Thymus (tissue), 11 donors: ENCODE measurements around the gene FUOM. TPM values are rescaled to one million over a fixed set of nuclear protein-coding genes. Genes with fewer than 3 reads are reported as not detected.

Source experiments
- DNase-seq, 9 donors: peaks; one replicate each; pipeline ENCODE4 v3.0.0-alpha.2; 2013; ENCODE audit warnings: low spot score in 9 of 9, low read depth in 6 of 9, missing footprints in 1 of 9
- H3K27ac ChIP-seq, 2 donors: one replicate each; pipeline ENCODE4 v1.5.1; 2013; ENCODE audit warnings: control low read depth in 1 of 2, low read depth in 1 of 2, low read length in 1 of 2, mild to moderate bottlenecking in 1 of 2, moderate library complexity in 1 of 2
- H3K27me3 ChIP-seq, 2 donors: one replicate each; pipeline ENCODE4 v1.5.1; 2013; ENCODE audit warnings: low read length in 1 of 2; ENCODE audit not compliant: control insufficient read depth in 2 of 2, insufficient read depth in 1 of 2
- H3K36me3 ChIP-seq, 2 donors: one replicate each; pipeline ENCODE4 v1.5.1; 2013; ENCODE audit warnings: low read length in 1 of 2, mild to moderate bottlenecking in 1 of 2, moderate library complexity in 1 of 2; ENCODE audit not compliant: control insufficient read depth in 2 of 2, insufficient read depth in 2 of 2
- H3K4me1 ChIP-seq, 2 donors: one replicate each; pipeline ENCODE4 v1.5.1; 2013; ENCODE audit warnings: low read length in 2 of 2; ENCODE audit not compliant: control insufficient read depth in 2 of 2, insufficient read depth in 2 of 2
- H3K4me3 ChIP-seq, 2 donors: one replicate each; pipeline ENCODE4 v1.5.1; 2013; ENCODE audit warnings: low read length in 2 of 2, control low read depth in 1 of 2, mild to moderate bottlenecking in 1 of 2
- H3K9me3 ChIP-seq, 2 donors: one replicate each; pipeline ENCODE4 v1.5.1; 2013; ENCODE audit warnings: low read length in 1 of 2, mild to moderate bottlenecking in 1 of 2; ENCODE audit not compliant: control insufficient read depth in 2 of 2, insufficient read depth in 1 of 2
- whole genome bisulfite sequencing: extraction: QIAGEN DNeasy Blood & Tissue Kit; methylation state at CpG from one replicate; pipeline ENCODE4 v1.1.7; 2013; 5-methylcytosine and 5-hydroxymethylcytosine counted together
- polyA plus RNA-seq: library from polyadenylated mRNA; stranded (reverse); fragments of 200-250 nt; gene quantifications from one replicate; pipeline ENCODE4 v1.2.3, GENCODE V29; 2013
- total RNA-seq: library from RNA; stranded (reverse); fragments of 120-200 nt; gene quantifications from one replicate; pipeline ENCODE4 v1.2.4, GENCODE V29; 2013
- donor health status: healthy.

The FUOM gene
- total and polyA plus RNA-seq, 2 donors = 18.3 to 23.9 TPM

DNA sequence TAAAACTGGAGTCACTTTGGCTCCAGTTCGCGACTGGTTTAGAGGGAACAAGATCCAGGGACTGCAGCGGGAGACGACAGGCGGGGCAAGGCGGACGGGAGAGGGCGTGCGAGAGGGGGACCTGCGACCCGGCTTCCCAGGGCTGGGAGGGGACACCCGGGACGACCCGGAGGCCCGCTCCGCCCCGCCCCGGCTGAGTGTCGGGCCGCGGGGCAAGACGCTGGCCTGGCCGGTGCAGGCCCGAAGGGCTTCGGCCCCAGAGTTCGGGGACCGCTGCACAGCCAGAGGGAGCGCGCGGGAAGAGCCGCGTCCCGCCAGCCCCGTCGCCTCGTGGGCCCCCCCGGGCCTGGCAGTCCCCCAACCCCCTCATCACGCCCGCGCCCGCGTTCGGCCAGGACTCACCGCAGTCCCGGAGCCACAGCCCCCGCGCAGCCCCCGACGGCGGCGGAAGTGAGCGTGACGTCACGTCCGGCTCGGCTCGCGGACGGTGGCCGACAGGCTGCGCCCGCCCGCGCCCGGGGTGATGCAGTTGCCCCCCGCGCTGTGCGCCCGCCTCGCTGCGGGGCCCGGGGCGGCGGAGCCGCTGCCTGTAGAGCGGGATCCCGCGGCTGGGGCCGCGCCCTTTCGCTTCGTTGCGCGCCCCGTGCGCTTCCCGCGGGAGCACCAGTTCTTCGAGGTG lies 49.3 kb downstream of the FUOM start, which contains the start of the genes TUBGCP2 and ZNF511:
TSS of gene TUBGCP2 (minus strand) at position 452 of the 679 bp plus-strand sequence. CDS start 5,931 bp downstream, outside the sequence.
TSS of gene ZNF511 (plus strand) at position 494 of the 679 bp plus-strand sequence. CDS start at position 524, 30 bp downstream.
- no peaks in the 10 kb centered on the region for H3K27me3 ChIP-seq
- DNase-seq = peak in 8 of 9 donors; percentile 57 to 92 (median 82)
- H3K4me1 ChIP-seq = peaks cover 11 to 16% of the 10 kb centered on the region in 2 donors
- H3K27ac ChIP-seq = peak within 1 kb of the TSS; percentile 88 to 96
- peaks cover 2 to 15% of the 10 kb centered on the region in 2 donors for H3K9me3 ChIP-seq
- WGBS = under 1% methylated on average over 89 of the region's 89 CpGs
- H3K36me3 ChIP-seq = peaks cover 27 to 35% of the 10 kb centered on the region in 2 donors
- H3K4me3 ChIP-seq = peak within 1 kb of the TSS; percentile 90 to 95

DNA sequence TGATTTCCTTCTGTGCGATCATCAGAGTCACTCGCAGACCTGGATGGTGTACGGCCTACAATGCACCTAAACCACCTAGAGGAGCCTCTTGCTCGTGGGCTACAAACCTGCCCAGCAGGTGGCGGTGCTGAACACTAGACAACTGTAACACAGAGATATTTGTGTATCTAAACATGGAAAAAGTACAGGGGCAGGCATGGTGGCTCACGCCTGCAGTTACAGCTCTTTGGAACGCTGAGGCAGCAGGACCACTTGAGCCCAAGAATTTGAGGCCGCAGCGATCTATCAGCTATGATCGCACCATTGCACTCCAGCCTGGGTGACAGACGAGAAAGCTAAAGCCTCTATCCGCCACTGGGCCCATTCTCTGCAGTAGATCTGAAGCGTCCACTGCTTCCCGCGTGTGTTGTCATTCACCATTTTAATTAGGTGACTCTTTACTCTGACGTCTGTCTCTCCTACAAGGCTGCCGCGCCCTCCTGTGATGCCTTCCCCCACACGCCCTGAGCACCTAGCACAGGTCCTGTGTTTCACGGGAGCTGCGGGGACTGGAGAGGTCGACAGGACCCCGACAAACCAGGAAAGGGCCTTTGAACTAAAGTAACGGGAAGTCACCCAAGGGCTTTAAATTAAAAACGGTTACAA lies 49.9 kb downstream of the FUOM start:
- 3% methylated on average over 25 of the region's 25 CpGs for WGBS
- Histone ChIP-seq H3K27ac (peak overlapping the region; percentile 88 to 96), H3K4me3 (peak overlapping the region; percentile 90 to 95), H3K27me3 (no peaks in the 10 kb centered on the region), H3K9me3 (peaks cover 2 to 15% of the 10 kb centered on the region in 2 donors), H3K4me1 (peaks cover 11 to 16% of the 10 kb centered on the region in 2 donors), H3K36me3 (peaks cover 24 to 36% of the 10 kb centered on the region in 2 donors)
- DNase-seq = peak; percentile 71 to 93 (median 82)

DNA sequence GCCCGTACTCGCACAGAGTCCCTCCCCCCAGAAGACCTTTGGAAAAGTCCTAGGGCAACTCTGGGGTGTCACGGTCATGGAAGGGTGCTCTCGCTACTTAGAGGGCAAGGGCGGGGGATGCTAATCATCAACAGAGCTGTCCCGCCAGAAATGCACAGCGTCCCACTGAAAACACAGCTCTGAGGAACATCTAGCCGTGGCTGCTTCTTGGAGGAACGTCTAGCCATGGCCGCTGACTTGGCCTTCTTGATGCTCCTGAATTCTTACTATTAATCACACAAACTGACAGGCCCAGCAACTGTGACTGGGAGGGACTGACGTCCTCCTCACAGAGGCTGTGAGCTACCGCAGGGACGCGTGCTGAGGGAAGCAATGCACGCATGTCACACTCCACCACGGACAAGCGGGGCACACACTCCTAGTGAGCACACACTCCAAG lies 50.9 kb downstream of the FUOM start:
- Histone ChIP-seq H3K4me3 (no peak overlapping the region), H3K9me3 (peaks cover 2 to 15% of the 10 kb centered on the region in 2 donors), H3K27me3 (no peaks in the 10 kb centered on the region), H3K36me3 (peaks cover 21 to 34% of the 10 kb centered on the region in 2 donors), H3K4me1 (peaks cover 11 to 16% of the 10 kb centered on the region in 2 donors), H3K27ac (no peak overlapping the region)
- WGBS = 96% methylated on average over 17 of the region's 17 CpGs
- DNase-seq = no peak

DNA sequence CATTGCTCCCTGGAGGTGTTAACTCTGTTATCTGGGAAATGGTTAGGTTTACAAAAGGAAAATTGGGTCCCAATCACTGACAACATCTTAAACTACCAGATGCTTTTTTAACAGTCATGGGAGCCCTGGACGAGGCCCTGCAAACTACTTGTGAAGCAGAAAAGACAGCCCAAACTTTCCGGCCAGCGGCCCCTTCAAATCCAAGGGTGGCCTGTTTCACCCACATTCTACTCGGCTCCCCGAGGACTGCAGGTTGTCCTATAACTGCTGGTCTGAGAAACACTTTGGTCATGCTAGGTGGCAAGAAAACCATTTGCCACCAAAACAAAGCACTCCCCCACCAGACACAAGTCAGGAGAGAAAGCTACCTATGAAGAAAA lies 51.7 kb downstream of the FUOM start:
- peaks cover 11 to 16% of the 10 kb centered on the region in 2 donors for H3K4me1 ChIP-seq
- DNase-seq = no peak

More for the DNA sequence above, 51.7 kb downstream of the FUOM start:
- Histone ChIP-seq H3K9me3 (peaks cover 2 to 15% of the 10 kb centered on the region in 2 donors), H3K27ac (peak overlapping the region in 1 of 2 donors; percentile 41), H3K4me3 (no peak overlapping the region), H3K27me3 (no peaks in the 10 kb centered on the region), H3K36me3 (peaks cover 15 to 33% of the 10 kb centered on the region in 2 donors)
- 98% methylated on average over 5 of the region's 5 CpGs for WGBS

Other genes with a start within 250 kb of the FUOM start
- 0.19 TPM for gene KNDC1, start 197.8 kb downstream of the FUOM start, total RNA-seq
- 0.02 TPM for gene KNDC1, start 197.8 kb downstream of the FUOM start, polyA plus RNA-seq
- not detected for gene UTF1, start 127.8 kb downstream of the FUOM start, total RNA-seq
- 0.02 TPM for gene UTF1, start 127.8 kb downstream of the FUOM start, polyA plus RNA-seq
- gene VENTX, start 120.2 kb downstream of the FUOM start, total RNA-seq = 0.09 TPM
- gene VENTX, start 120.2 kb downstream of the FUOM start, polyA plus RNA-seq = 1.5 TPM
- 8.3 TPM for gene ADAM8, start 81.2 kb downstream of the FUOM start, total RNA-seq
- 19.2 TPM for gene ADAM8, start 81.2 kb downstream of the FUOM start, polyA plus RNA-seq
- gene TUBGCP2, start 49.1 kb downstream of the FUOM start, total RNA-seq = 26.9 TPM
- gene TUBGCP2, start 49.1 kb downstream of the FUOM start, polyA plus RNA-seq = 164 TPM
- gene ZNF511, start 49.1 kb downstream of the FUOM start, total RNA-seq = 20.6 TPM
- 39.1 TPM for gene ZNF511, start 49.1 kb downstream of the FUOM start, polyA plus RNA-seq
- not detected for gene CALY, start 21.1 kb downstream of the FUOM start, total RNA-seq
- gene CALY, start 21.1 kb downstream of the FUOM start, polyA plus RNA-seq = 0.21 TPM
- 1.0 TPM for gene PRAP1, start 10.6 kb downstream of the FUOM start, total RNA-seq
- gene PRAP1, start 10.6 kb downstream of the FUOM start, polyA plus RNA-seq = 1.2 TPM
- 39.8 TPM for gene ECHS1, start 15.3 kb upstream of the FUOM start, total RNA-seq
- 54.9 TPM for gene ECHS1, start 15.3 kb upstream of the FUOM start, polyA plus RNA-seq
- gene PAOX, start 21.2 kb upstream of the FUOM start, total RNA-seq = 2.9 TPM
- 6.5 TPM for gene PAOX, start 21.2 kb upstream of the FUOM start, polyA plus RNA-seq
- gene MTG1, start 36.1 kb upstream of the FUOM start, total RNA-seq = 22.7 TPM
- gene MTG1, start 36.1 kb upstream of the FUOM start, polyA plus RNA-seq = 59.4 TPM
- 0.05 TPM for gene SPRN, start 66.6 kb upstream of the FUOM start, total RNA-seq
- 0.46 TPM for gene SPRN, start 66.6 kb upstream of the FUOM start, polyA plus RNA-seq
- gene SCART1, start 95.9 kb upstream of the FUOM start, total RNA-seq = 0.94 TPM
- gene SCART1, start 95.9 kb upstream of the FUOM start, polyA plus RNA-seq = 1.6 TPM
- 3.4 TPM for gene CYP2E1, start 169.3 kb upstream of the FUOM start, total RNA-seq
- 2.6 TPM for gene CYP2E1, start 169.3 kb upstream of the FUOM start, polyA plus RNA-seq
- not detected for gene SYCE1, start 207.6 kb upstream of the FUOM start, total RNA-seq
- 0.41 TPM for gene SYCE1, start 207.6 kb upstream of the FUOM start, polyA plus RNA-seq